RKO (cell line): ENCODE data around the gene ZBTB34.

Experiments used
- DNase-seq: peaks from one replicate; pipeline ENCODE4 v3.0.0-alpha.2; 2016; ENCODE audit warnings: low spot score

Gene ZBTB34

GRCh38 chr9:126879288-126879687 lies 18.8 kb downstream of the ZBTB34 start:
- DNase-seq, result no peak

- DNase-seq, result no peak
Measured at GRCh38 chr9:126880226-126880946, 19.9 kb downstream of the ZBTB34 start.

- DNase-seq, result no peak
Measured at GRCh38 chr9:126880947-126881332, 20.5 kb downstream of the ZBTB34 start.

- DNase-seq, result no peak
Measured at GRCh38 chr9:126882746-126883145, 22.3 kb downstream of the ZBTB34 start.

- DNase-seq, result no peak
Measured at GRCh38 chr9:126883636-126884035, 23.2 kb downstream of the ZBTB34 start.

- DNase-seq, result no peak
Measured at GRCh38 chr9:126885131-126885641, 24.7 kb downstream of the ZBTB34 start.

GRCh38 chr9:126886034-126886822 lies 25.8 kb downstream of the ZBTB34 start:
- no peak for DNase-seq

GRCh38 chr9:126886897-126887296 lies 26.5 kb downstream of the ZBTB34 start:
- no peak for DNase-seq

GRCh38 chr9:126891676-126892075 lies 31.2 kb downstream of the ZBTB34 start:
- no peak for DNase-seq

GRCh38 chr9:126893079-126893478 lies 32.6 kb downstream of the ZBTB34 start:
- no peak for DNase-seq

- peak; percentile 65 for DNase-seq
Measured at GRCh38 chr9:126894052-126894603, 33.7 kb downstream of the ZBTB34 start.

- no peak for DNase-seq
Measured at GRCh38 chr9:126902210-126902609, 41.8 kb downstream of the ZBTB34 start.

- no peak for DNase-seq
Measured at GRCh38 chr9:126904586-126904985, 44.1 kb downstream of the ZBTB34 start.

GRCh38 chr9:126906091-126906490 lies 45.7 kb downstream of the ZBTB34 start:
- DNase-seq, result no peak

- no peak for DNase-seq
Measured at GRCh38 chr9:126907058-126907457, 46.6 kb downstream of the ZBTB34 start.

- DNase-seq, result peak; percentile 99
Measured at GRCh38 chr9:126914458-126915280, 54.2 kb downstream of the ZBTB34 start, which contains the start of gene RALGPS1. RALGPS1 (plus strand) TSS chr9:126914782; CDS start chr9:126962290, 47,508 bp downstream.

GRCh38 chr9:126915281-126915816 lies 54.9 kb downstream of the ZBTB34 start:
- DNase-seq, result no peak

GRCh38 chr9:126915846-126916543 lies 55.6 kb downstream of the ZBTB34 start:
- DNase-seq, result no peak

GRCh38 chr9:126916909-126917308 lies 56.5 kb downstream of the ZBTB34 start:
- peak; percentile 43 for DNase-seq

- no peak for DNase-seq
Measured at GRCh38 chr9:126919193-126919592, 58.8 kb downstream of the ZBTB34 start.

- DNase-seq, result no peak
Measured at GRCh38 chr9:126925876-126926275, 65.4 kb downstream of the ZBTB34 start.
